HG03095 (cell line): ENCODE measurements around the gene CBFA2T3.
A peak's percentile ranks its signal among the peaks of the same experiment; 100 is the strongest.

Experiments
- ATAC-seq: cut with Tn5 transposase; IDR thresholded peaks from one replicate; pipeline ENCODE4 v1.9.1; 2021; ENCODE audit warnings: moderate library complexity; ENCODE audit not compliant: unreplicated experiment

CBFA2T3 gene

DNA sequence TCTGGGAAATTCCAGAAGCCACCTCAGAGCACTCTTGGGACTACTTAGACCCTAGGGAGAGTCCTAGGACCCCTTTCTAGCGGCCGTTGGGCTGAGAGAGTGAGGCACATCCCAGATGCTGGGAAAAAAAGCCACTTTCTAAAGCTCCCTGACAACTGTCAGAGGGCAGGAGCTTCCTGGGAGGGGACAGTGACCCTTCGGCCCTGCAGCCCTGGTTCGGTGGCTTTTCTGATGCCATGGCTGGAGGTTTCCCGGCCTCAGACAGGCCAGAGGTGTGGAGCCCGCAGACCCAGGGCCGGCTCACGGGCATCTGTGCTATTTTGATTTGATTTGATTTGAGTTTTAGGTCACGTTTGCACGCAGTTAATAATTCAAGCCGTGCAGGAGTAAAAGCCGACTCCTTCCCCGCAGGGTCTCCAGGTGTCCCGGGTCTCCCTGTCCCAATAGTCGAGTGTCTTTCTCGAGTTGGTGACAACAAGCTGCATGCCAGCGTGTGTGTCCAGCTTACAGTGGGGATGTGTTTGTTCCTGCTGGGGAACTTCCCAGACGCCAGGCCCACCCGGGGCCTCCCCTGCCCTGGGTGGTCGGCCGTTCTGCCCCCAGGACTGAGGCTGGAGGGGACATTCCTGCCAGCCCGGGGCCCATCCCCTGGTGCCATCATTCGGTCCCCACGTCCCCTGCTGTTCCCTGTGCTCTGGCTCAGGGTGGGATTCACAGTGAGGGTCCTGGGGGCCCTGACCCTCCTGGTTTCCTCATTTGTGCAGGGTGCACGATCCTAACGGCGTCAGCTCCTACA is 1.0 kb upstream of the CBFA2T3 start:
- ATAC-seq = no peak

DNA sequence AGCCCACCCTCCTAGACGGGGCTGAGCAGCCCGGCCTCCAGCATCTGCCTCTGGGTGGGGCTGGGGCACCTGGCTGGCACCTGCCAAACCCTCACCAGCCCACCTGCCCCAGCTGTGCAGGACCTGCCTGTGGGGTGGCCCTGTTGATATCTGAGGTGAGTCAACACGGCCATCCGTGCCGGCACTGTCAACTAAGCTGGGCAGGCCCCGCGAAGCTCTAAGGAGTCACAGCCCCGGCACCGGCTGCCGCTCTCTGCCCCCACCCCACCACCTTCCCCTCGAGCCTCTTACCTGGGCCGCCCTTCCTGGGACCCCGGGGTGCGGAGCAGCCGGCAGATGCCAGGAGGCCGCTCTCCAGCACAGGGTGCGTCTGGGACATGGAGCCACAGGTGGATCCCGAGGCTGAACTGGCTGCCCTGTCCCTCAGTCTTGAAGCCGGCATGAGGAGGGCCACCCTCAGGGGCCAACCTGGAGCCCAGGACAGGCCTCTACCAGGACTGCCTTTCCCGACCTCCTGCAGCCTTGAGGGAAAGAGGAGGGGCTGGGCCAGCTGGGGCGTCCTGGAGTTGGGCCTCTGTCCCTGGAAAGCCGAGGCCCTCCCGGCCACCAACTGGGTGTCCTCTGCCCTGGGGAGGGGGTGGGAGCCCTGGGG is 515 bp downstream of the CBFA2T3 start:
- no peak for ATAC-seq

DNA sequence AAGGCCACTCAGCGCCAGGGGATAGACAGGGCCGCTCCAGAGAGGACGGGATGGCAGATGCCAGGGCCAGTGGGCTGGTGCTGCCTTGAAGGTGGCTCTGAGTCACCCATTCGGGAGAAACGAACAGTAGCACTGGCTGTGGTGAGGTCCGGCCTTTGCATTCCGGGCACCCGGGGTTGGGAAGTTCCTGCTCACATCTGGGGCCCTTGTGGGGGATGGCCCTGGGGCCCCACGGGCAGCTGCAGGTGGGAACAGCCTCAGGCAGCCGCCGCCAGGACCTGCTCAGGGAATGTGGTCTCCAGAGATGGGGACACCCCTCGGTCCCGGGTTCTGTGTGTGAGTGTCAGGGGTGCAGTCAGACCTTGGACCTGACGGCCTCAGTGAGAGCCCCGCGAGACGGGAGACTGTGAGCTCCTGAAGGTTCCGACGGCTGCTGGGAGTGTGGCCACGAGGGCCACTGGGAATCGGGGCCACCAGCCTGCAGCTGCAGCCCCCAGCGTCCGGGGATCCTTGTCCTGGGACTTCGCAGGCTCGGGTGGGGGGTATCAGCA is 1.4 kb downstream of the CBFA2T3 start:
- ATAC-seq = no peak

DNA sequence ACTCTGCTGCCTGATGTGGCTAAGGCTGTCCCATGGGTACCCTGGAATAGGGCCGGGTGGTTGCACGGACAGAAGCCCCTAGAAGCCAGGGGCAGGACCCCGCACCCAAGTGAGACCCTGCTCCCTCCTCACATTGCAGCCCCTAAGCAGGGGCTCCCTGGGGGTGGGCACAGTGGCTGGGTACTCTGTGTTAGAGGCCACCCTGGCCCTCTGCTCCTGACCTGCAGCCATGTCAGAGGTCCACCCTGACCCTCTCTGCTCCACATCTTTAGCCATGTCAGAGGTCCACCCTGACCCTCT is 2.1 kb downstream of the CBFA2T3 start:
- no peak for ATAC-seq

DNA sequence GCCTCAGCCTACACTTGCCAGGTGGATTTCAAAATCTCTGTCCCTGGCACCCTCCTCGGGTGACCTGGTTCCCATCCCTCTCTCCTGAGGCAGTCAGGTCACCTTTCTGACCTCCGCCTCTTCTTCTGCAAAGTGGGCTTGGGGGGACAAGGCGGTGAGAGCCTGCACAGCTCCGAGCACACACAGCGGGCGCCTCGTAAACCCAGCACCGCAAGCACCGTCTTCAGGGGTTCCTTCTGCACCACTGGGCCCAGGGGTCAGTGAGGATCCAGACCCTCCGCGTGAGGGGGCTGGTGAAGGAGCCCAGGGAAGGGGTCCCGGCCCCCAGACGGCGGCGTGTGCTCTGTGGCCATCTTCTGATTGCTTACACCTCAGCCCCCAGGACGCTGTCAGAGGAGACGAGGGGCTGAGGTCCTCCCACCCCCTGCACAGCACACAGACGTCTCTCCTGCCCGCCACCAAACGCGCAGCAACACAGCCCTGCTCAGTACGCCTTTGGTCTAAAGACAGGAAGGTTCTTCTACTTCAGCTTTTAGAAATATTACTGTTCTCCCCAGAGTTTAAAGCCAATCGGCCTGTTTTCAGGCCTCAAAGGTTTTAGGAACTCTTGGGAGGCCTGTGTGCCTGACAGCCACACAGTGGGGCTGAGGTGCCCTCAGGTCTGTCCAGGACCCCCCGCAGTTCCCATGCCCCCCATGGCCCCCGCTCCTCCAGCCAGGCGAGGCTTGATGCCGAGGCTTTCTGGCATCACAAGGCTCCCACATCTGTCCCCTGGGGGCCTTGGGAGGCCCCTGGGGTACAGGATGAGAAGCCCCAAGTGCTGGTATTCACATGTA is 2.7 kb downstream of the CBFA2T3 start:
- ATAC-seq = no peak

DNA sequence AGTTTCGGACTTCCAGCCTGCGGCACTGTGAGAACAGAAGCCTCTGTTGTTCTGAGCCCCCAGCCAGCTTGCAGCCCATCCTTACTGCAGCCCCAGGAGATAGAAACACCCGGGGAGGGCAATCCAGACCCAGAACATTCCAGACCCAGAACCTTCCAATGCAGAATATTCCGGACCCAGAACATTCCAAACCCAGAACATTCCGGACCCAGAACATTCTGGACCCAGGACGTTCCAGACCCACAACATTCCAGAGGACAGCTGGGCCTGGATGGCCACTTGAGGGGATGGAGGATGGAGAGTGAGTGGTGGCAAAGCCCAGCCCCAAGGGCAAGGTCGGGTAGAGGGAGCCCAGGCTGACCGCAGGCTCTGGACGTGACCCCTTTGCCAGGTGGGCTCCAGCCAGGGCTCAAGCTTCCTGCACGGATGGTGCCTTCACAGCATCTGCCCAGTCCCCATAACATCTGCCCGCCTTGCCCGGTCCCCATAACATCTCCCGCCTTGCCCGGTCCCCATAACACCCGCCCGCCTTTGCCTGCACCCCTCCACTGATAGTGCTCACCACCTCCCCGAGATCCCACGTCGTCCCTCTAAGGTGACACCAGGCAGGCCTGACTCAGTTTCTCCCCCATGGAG is 3.5 kb downstream of the CBFA2T3 start:
- no peak for ATAC-seq

DNA sequence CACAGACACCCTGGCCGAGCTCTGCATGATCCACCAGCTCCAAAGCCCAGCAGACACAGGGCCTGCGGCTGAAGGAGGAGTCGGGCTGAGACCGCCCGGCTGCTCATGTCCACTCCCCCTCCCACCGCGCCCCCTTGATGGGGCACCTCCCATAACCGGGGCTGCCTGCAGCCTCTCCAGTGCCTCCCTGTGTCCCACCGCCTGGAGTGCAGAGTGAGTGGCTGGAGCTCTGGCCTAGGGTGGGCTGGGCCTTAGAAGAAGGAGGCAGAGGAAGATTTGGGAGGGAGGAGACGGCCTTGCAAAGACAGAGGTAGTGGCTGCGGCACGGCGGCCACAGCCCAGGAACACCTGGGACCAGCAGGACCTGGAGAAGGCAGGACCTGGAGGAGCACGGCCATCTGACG is 4.0 kb downstream of the CBFA2T3 start:
- no peak for ATAC-seq

DNA sequence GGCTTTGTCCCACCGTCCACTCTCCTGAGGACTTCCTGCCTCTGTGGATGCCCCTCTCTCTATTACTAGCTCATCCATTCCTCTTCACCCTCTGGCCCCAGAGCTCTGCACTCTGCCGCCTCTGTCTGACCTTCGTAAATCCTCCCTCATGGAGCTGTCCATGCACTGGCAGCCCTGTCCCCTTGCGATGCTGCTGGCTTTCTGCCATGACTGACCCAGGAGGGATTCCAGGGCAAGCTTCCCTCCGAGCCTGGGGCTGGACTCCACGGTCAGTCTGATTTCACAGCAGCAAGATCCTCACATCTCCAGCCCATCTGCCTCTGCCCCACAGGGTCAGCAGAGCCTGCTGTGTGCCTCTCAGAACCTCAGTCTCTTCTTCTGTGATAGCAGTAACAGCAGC is 4.7 kb downstream of the CBFA2T3 start:
- no peak for ATAC-seq

DNA sequence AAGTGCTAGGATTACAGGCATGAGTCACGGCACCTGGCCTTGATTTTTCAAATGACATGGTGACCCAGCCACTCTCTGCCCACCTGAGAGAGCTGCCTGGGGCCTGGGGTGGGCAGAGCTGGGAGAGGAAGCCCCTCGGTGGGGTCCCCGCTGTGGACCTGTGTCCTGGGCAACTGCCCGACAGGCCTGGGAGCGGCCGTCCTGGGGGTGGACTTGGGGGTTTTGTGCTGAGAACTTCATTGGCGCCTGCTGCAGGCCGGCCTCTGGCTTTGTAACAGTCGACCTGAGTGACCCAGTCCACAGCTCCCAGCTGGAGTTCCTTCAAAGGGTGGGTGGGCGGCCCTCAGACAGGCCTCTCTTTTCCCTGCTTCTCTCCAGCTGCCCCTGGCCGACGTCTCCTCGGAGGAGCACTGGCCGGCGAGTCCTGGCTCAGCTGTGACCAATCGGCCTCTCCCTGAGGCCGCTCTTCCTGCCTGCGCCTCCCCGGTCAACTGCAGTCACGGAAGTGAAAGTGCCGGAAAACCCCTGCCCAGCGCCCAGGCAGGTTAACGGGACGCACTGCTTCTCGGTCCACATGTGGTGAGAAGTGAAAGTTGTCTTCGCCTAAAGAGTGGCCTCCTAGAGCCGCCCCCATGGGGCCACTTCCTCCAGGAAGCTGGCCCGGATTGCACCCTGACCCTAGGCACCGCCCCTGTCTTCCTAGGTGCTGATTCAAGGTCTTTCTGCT is 5.5 kb downstream of the CBFA2T3 start:
- ATAC-seq = peak; percentile 27

DNA sequence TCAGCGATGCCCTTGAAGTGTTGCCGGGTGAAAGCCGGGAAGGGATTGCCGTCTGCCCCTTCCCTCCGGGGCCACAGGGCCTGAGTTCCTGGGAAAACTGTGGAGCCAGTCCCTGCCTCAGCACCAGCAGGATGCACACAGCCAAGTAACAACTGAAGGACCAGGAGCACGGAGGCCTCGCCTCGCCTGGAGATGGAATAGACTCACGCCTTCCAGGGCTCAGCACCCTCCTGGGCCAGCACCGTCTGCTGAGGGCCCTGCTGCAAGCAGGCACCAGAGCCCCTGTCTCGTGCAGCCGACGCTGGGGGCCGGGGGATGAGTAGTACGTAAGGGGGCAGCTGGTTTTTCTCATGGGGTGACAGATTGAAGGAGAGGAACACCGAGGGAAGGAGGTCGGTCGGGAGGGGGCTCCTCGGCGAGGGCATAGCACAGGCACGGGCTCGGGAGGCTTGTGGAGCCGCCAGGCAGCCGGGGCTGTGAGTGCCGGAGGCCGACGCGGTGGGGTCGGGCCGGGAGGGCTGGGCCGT is 6.4 kb downstream of the CBFA2T3 start:
- no peak for ATAC-seq

DNA sequence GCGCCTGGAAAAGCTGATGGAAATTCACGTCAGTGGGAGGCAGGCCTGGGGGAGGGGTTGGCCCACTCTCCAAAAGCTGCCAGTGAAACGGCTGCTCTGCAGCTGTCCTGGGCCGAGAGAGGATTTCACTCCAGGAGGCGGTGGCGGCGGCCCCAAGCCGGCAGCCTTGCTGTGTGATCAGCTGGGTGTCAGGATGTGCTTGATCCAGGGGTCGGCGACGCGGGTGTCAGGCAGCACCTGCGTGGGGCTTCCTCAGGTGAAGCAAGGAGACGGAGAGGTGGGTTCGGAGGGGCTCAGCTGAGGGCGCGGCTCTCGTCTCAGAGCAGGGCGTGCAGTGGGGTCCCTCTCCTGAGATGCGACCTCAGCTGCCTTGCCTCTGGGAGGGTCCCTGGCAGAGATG is 7.0 kb downstream of the CBFA2T3 start:
- ATAC-seq = no peak

DNA sequence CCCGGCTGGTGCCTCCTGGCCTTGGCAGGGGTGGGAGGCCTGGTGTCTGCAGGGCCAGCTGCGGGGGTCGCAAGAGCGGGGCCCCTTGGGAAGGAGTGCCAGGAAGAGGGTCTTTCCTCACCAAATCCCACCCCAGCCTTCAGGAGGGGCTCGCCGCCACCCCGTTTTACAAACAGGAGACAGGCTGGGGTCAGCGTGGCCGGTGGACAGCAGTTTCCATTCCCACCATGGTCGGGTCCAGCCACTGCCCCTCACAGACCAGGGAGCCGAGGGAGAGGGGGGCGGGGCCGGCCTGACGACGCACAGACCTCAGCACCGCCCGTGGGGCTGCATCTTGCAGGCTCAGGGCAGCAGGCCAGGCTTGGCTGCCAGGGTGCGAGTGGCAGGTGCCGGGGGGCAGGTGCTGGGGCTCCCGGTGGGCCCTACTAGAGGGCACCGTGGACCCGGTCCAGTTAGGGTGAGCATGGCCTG is 7.6 kb downstream of the CBFA2T3 start:
- ATAC-seq = no peak

DNA sequence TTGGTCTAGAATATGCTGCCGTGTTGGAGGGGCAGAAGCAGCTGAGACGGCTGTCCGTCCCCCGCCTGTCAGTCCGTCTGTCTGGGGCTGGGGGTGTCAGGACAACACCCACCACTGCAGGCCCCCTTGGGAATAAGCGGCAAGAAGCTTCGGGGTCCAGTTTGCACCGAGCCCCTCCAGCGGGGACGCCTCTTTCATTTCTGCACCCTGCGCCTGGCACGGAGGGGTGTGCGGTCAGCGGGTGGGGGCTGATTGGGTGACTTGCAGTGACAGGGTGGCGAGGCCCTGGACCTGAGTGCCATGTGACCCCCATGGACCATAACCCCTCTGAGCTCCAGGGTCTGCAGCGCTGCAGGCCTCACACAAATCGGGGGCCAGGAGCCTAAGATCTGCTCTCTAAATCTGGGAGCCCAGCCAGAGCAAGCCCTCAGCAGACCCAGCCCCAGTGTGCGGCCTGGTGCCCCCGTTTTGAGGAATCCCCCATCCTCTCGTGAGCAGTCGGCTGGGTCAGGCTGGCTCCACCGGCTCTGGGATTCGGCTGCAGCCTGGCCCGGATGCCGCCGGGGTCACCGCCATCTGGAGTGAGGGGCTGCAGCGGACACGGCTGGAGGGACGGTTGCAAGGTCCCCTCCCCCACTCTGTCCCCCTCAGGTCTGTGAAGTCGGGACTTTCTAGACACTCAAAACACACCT is 8.3 kb downstream of the CBFA2T3 start:
- ATAC-seq = no peak

DNA sequence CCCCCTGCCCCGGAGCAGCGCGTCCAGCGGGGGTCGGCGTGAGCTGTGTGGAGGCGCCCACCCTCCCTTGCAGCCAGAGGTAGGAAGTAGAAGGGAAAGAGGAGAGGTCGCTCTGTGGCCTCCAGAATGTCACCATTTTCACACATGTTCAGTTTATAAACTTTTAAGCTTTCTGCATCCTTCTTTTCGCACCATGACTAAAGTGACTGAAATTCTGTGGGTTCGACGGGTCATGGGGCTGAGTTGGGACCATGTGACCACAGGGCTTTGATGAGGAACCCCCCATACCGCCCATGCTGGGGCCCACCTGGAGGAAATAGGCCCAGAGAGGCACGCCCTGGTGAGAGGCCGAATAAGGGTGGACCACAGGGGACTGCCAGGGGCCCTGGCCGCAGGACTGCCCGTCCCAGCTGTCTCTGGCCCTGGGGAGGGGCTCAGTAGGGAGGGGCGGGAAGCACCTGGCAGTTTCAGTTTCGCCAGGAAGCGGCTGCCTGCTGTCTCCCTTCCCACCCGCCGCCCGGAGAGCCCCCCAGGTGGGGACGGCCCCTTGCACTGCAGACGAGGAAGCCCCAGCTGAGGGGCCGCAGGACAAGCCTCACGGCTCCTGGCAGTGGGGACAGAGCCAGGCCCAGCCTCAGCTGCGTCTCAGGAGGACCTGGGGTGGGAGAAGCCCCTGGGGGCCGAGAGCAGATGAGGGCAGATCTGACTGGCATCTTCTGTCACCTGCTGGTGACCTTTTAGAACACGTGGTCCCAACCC is 9.0 kb downstream of the CBFA2T3 start:
- peak; percentile 47 for ATAC-seq

DNA sequence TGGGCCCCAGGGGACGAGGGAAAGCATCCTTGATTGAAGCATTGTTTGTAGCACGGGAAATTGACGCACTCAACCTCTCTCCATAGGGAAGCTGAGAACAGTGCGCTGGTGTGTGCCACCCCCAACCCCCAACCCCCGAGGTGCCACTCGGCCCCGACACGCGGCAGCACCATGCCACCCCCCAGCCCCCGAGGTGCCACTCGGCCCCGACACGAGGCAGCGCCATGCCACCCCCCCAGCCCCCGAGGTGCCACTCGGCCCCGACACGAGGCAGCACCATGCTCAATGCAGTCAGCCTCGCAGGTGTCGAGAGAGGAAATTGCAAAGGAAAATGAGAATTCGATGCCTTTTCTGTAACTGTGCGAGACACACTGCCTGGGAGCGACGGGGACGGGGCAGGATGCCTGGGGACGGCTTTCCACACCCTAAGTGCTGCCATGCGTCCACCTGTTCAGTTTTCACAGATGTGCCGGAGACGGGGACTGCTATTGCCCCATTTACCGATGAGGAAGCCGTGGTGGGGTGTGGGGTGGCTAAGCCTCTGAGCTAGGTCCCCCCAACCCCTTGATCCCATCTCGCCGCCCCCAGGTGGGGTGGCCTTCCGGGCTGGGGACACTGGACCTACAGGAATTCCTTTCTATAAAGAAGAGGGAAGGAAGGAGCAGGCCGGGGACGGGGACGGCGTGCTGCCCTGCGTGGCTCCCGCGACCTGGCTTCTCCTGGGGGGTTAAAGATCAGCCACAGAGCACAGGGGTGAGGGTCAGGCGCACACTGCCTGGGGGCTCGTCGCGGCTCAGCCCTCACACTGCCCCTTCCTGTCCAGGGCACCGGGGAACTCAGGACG is 9.8 kb downstream of the CBFA2T3 start:
- ATAC-seq = no peak

DNA sequence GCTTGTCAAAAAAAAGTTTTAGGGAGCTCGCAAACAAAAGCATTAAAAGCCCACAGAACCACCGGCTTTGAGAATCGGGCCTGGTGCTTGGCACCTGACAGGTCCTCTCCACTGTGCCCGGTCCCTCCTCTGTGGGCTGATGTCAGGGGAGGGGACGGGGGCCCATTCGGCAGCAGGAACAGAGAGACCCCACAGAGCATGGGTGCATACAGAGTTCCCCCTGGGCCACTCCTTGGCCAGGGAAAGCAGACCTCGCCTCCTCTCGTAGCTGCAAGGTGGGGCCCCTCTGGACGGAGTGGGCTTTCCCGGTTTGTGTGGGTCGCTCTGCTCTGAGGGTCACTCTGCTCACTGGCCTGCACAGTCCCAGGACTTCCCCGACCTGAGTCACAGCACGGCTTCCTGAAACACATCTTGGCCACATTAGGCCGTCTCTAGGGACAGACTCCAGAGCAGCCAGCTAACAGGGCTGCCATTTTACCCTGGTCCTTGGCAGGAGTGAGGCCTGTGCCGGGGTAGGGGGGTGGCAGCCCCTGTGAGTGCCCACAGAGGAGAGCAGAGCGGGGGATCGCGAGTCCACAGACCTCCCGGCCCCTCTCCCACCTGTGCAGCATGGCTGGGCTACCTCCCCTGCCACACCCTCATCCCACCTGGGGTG is 11.1 kb downstream of the CBFA2T3 start:
- ATAC-seq = no peak

DNA sequence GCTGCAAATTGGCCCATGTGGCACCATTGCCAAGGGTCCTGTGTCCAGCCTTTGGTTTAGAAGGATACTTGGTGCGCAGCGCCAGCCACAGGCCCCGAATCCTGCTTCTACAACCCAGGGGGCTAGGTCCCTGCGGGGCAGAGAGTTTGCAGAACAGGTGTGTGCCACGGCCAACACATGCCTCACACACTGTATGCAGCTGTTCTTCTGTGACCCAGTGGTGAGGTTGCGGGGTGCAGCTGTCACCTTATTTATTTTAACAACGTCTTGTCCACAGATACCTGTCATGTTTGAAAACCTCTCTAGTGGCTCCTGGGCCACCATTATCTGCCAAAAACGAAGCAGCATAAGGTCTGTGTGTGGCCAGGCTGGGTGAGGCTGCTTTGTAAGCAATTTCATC is 11.6 kb downstream of the CBFA2T3 start:
- no peak for ATAC-seq
